NOMO-1 (cell line): ENCODE results near the gene POFUT2.

ENCODE experiments used
- DNase-seq, 2 experiments: peaks; one replicate each; lab custom pipeline; 2025; ENCODE audit not compliant: unreplicated experiment in 2 of 2; lab: John Stamatoyannopoulos, UW

The POFUT2 gene

DNA sequence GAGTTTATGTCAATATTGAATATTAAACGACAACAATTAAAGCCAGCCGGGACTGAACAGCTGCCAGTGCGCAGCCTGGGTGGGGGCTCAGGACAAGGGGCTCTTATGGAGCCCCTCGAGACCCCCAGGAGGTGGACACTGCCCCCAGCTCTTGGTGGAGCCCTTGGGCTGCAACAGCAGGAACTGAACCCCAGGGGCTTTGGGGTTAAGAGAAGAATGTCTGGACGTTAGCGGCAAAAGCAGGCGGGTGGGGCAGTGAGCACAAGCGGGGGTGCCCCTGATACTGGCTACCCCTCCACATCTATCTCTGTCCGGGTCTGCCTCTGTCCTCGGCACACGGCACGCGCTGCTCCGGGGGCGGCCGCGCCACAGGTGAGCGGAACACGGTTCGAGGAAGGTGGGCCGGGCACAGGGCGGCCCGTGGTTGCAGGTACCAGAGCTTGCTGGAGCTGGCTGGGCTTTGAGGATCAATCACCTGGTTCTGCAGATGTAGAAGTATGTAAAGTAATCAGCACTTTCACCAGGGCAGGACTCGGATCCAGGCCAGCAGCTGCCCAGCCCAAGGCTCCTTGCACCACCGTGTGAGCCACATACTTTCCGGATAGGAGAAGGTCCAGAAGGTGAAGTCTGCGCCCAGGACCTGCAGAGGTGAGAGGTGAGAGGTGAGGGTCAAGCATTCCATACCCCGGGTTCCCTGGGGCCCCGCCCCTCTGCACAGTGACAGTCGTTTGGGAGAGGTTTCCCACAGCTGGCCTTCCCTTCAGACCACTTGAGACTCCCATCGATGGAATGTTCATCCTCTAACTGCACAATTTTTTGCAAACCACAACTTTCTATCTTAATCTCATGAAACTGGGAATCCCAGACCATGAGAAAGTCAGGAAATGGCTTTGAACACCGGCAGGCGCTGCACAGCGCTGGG is 12.4 kb upstream of the POFUT2 start:
- DNase-seq = no peak

- DNase-seq = no peak
Measured at GRCh38 chr21:45299026-45299863, 11.6 kb upstream of the POFUT2 start.

DNA sequence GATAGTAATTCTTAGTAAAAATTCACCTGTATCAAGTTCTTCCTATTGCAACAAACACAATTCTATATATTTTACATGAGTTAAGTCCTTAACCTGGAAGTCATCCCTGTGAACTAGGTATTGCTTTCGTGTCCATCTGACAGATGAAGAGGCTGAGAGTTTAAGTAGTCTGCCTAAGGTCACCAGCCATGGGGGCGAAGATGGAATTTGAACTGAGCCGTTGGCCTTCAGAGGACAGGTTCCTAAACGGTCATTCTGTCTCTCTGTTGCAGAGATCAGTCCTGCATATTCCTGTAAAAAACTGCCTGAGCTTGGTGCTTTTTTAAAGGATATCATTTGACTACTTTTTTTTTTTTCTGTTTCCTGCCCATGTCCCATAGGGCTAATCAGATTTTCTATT is 10.2 kb upstream of the POFUT2 start:
- no peak for DNase-seq

DNA sequence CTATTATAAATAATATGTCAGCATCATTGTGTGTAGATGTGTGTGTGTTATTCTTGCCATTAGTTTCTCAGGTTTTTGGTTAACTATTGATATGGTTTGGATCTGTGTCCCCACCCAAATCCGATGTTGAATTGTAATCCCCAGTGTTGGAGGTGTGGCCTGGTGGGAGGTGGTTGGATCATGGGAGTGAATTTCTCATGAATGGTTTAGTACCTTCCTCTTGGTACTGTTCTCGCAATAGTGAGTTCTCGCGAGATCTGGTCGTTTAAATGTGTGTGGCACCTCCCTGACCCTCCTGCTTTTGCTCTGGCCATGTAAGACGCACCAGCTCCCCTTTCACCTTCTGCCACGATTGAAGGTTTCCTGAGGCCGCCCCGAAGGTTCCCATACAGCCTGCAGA is 9.6 kb upstream of the POFUT2 start:
- no peak for DNase-seq

DNA sequence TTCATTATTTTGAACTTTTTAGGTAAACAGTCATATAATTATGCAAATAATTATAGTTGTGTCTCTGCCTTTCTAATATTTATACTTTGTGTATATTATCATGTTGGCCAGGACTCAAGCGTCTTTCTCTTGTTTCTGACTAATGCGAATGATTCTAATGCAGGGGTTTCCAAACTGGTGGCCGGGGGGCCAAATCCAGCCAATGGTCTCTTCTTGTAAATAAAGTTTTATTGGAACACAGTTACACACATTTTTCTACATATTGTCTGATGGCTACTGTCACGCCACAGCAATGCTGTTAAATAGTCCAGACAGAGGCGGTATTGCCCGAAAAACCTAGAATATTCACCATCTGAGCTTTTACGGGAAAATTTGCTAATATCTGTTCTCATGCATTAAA is 8.9 kb upstream of the POFUT2 start:
- DNase-seq = no peak

- DNase-seq = no peak
Measured at GRCh38 chr21:45295576-45296365, 8.1 kb upstream of the POFUT2 start.

GRCh38 chr21:45294509-45295291 is 7.0 kb upstream of the POFUT2 start:
- DNase-seq = no peak

- DNase-seq = no peak
Measured at GRCh38 chr21:45293726-45294401, 6.2 kb upstream of the POFUT2 start.

DNA sequence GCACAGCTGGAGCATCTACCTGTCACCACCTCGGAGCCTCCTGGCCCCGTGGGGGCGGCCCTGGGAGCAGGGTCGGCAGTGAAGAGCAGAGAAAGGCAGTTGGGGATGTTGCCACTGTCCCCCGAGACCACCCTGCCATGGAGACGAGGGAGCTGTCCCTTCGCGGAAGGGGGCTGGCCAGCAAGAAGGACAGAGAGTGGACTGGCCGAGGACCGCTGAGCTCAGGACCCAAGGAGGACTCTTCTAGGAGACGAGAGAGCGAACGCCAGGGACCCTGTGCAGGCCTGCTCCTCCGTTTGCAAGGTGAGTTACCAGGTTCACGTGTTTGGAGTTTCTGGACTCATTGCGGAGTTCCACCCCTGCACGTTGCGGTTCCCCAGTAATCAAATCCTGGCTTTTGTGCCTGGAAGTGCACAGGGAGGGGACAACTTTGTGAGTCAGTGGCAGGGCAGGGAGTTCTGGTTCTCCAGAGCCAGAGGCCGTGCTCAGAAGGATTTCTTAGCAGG is 5.6 kb upstream of the POFUT2 start:
- no peak for DNase-seq

DNA sequence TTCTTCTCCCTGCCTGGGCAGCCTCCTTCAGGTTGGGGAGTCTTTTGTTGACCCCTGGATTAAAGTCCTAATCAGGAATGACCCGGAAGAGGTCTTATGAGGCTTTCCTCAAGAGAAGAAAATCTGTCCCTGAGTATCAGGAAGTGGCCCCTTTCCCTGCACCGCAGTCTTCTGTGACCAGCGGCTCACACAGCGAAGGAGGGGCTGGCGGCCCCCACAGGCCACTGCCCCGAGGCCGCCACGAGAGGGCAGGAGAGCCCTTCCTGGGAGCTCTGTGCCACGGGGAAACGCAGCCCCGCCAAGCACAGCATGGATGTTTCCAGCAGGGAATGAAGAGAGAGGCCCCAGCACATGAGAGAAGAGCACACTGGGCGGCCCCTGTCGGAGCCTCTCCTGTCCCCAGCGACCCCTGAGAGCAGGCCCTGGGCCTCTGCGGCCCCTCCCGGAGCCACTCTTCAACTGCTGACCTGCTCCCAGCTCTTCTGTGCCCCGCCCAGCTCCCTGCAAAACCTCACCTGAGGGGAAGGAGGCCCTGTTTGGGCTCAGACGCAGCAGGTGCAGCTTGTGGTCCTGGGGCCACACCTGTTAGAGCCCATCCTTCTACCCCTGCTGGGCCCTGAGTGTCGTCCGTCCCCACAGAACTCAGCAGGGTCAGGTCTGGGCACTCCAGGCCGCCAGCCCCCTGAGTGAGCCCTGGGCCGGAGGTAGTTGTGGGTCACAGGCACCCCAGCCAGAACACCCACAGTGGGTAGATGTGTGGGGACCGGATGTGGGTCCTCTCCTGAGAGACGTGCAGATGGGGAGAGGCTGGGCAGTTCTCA is 4.9 kb upstream of the POFUT2 start:
- peak; percentile 92 for DNase-seq

DNA sequence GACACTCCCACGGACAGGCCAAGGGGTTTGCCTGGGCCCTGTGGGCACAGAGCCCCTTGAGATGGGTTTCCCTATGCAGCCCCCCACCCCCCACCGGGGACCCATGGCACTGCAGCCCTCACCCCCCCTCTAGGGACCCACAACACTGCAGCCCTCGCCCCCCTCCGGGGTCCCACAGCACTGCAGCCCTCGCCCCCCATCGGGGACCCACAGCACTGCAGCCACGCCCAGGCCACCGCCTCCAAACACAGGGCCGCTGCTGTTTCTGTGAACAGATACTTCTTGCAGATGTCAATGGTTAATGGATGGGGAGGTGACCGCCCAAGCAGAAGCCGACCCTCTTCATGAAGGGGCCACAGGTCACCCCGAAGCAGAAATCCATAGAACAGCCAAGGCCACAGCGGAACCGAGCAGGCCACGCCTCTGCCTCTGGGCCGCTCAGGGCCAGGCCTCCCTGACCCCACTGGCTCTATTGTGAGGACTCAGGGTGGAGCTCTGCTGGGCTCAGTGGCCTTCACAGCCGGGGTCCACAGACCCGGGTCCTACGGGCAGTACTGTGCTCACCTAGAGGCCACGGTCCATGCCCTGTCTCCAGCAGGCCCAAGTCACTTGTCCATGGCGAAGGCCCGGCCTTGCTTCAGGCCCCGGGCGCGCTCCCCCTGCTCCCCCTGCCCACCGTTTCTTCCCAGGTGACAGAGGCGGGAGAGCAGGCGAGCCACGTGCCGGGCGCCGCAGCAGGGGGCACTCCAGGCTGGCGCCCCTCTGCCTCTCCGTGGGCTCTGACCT is 4.1 kb upstream of the POFUT2 start:
- peak; percentile 9 to 13 for DNase-seq

DNA sequence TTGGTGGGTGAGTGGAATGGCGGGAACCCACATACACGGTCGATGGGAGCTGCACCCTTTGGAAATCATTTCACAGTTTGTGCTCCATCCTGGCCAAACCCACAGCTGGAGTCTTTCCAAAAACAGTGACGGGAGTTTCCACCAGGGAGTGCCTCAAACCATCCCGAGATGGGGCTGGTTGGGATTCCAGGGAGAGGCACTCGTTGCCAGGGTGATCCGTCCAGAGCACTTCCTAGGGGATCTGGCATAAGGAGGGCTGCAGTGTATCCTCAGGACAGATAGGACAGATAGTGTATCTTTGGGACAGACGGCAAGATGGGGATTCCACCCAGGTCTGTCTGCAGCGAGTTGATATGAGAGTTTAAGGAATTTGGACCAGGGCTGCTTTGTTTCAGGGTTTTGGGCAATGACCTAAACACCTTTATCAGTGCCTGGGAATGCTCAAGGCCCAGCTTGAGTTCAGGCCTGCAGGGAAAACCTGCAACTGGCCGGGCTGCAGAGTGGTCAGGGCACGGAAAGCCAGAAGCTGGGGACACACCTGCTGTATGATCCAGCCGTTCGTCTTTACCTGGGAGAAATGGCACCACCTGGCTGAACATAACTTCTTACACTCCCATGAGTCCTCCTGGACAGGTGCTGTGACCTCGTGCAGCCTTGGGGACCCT is 3.4 kb upstream of the POFUT2 start:
- no peak for DNase-seq

GRCh38 chr21:45289655-45290515 is 2.2 kb upstream of the POFUT2 start:
- no peak for DNase-seq

DNA sequence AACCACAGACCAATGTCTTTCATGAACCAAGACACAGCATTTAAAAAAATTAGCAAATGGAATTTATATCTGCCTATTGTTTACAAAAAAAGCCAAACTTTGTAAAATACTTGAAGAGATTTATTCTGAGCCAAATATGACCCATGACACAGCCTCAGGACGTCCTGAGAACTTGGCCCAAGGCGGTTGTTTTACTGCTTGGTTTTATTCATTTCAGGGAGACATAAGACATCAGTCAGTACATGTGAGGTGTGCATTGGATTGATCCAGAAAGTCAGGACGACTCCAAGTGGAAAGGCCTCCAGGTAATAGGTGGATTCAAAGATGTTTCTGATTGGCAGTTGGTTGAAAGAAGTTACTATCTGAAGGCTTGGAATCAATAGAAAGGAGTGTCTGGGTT is 1.4 kb upstream of the POFUT2 start:
- DNase-seq = no peak

GRCh38 chr21:45288441-45288841 is 746 bp upstream of the POFUT2 start:
- DNase-seq = no peak

- DNase-seq = no peak
Measured at GRCh38 chr21:45286671-45287437, 841 bp downstream of the POFUT2 start.
